GM10266 (cell line): ENCODE measurements around the gene CD2AP.
"Not testable (repeated sequence)": the region's sequence is repeated elsewhere in the genome, so short reads cannot be mapped to it uniquely, and the experiment has no call there.

Experiments used
- DNase-seq: peaks from one replicate; pipeline ENCODE4 v3.0.0; 2012; ENCODE audit errors: extremely low spot score
- TF ChIP-seq, protein P1 (sequence below): IDR thresholded peaks from 2 replicates; pipeline ENCODE4 v1.5.1; 2012; ENCODE audit warnings: mild to moderate bottlenecking, low read depth; ENCODE audit not compliant: control insufficient read depth, insufficient read depth; ENCODE audit errors: missing control alignments

The CD2AP gene

DNA sequence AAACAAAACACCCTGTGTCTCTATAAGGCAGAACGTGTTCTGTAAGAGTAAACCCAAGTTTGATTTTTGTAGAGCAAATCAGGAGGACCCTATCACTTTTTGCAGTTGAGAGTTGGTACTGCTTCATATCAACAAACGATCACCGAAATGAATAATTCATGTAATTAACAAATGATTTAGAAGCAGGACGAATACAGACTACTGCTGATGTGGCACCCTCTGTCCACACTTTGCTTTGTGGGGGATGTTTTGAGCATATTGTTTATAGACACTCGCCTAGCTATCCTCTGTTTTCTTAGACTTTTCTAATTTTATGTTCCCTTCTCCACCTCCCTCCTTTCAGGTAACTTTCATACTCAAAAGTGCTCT, 1.5 kb downstream of the CD2AP start:
- TF ChIP-seq, protein P1, sequence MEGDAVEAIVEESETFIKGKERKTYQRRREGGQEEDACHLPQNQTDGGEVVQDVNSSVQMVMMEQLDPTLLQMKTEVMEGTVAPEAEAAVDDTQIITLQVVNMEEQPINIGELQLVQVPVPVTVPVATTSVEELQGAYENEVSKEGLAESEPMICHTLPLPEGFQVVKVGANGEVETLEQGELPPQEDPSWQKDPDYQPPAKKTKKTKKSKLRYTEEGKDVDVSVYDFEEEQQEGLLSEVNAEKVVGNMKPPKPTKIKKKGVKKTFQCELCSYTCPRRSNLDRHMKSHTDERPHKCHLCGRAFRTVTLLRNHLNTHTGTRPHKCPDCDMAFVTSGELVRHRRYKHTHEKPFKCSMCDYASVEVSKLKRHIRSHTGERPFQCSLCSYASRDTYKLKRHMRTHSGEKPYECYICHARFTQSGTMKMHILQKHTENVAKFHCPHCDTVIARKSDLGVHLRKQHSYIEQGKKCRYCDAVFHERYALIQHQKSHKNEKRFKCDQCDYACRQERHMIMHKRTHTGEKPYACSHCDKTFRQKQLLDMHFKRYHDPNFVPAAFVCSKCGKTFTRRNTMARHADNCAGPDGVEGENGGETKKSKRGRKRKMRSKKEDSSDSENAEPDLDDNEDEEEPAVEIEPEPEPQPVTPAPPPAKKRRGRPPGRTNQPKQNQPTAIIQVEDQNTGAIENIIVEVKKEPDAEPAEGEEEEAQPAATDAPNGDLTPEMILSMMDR: no peak
- no peak for DNase-seq

DNA sequence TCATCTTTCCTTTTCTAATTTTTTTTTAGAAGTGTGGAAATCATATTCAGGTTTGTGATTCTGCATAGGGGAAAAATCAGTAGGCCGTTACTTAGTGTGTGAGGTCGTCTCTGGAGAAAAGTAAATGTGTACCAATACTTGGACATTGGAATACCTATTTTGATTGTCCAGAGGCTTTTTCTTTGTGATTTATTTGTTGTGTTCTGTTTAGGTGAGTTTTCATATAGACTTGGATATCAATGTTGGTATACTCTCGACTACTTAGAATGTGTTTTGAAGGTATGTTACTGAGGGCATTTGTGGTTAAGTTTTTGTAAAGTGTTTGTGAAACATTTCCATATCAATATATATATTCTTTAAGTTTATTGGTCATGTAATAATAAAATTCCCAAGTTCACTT, 2.3 kb downstream of the CD2AP start:
- TF ChIP-seq, protein P1: no peak
- DNase-seq: no peak

GRCh38 chr6:47481213-47481612, 3.6 kb downstream of the CD2AP start:
- DNase-seq: not testable (repeated sequence)

- no peak for DNase-seq
- TF ChIP-seq, protein P1: no peak
Observed at GRCh38 chr6:47481806-47482205, 4.2 kb downstream of the CD2AP start.

DNA sequence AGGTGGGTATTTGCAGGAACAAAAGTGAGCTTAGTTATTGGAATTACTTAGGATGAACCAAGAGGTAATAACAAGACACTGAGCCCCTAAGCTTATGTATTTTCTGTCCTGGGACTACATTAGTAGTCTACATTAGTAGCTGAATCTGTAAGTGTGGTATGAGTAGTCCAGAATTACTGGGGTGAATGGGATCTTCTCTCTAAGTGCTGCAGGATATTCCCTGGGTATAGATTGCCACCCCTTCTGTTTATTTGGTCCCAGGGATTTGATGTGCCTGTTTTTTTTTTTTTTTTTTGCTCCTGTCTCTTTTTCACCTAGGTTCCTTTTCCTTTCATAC, 5.9 kb downstream of the CD2AP start:
- TF ChIP-seq, protein P1: no peak
- DNase-seq: no peak

GRCh38 chr6:47483853-47484546, 6.4 kb downstream of the CD2AP start:
- DNase-seq: no peak
- TF ChIP-seq, protein P1: no peak

DNA sequence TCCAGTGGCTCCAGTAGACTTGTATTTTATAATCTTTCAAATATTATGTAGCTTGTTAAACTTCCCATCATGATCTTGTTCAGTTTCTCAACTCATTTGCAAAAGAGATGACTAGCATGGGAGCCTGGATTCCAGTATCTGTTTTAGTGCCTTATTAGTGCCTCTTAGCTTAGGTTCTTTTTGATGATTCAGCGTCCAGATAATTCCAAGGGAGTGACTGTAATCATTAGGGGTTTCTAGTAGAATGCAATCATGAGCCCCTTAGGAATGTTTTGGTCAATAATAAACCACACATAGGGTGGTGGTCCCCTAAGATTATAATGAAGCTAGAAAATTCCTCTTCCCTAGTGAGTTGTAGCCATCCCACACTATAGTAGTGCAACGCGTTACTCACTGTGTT, 7.0 kb downstream of the CD2AP start:
- TF ChIP-seq, protein P1: no peak
- DNase-seq: no peak

DNA sequence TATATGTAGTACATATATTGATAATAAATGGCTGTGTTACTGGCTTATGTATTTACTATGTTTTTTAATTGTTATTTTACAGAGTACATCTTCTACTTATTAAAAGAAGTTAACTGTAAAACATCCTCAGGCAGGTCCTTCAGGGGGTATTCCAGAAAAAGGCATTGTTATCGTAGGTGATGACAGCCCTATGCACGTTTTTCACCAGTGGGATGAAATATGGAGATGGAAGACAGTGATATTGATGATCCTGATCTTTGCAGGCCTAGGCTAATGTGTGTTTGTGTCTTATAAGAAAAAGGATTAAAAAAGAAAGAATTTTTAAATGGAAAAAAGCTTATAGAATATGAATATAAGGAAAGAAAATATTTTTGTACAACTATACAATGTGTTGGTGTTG, 7.5 kb downstream of the CD2AP start:
- no peak for DNase-seq
- TF ChIP-seq, protein P1: no peak
